ENCODE data around the gene ADCY9.
"Not testable (repeated sequence)": the region's sequence is repeated elsewhere in the genome, so short reads cannot be mapped to it uniquely, and the experiment has no call there.

DNA sequence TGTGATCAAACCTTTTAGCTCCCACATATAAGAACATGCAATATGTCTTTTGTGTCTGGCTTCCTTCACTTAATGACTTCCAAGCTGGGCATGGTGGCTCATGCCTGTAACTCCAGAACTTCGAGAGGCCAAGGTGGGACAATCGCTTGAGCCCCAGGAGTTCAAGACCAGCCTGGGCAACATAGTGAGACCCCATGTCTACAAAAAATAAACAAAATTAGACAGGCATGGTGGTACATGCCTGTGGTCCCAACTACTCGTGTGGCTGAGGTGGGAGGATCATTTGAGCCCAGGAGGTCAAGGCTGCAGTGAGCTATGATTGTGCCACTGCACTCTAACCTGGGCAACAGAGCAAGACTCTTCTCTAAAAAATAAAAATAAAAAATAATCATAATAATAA, 79.3 kb downstream of the ADCY9 start:
- TF ChIP-seq, protein P1, sequence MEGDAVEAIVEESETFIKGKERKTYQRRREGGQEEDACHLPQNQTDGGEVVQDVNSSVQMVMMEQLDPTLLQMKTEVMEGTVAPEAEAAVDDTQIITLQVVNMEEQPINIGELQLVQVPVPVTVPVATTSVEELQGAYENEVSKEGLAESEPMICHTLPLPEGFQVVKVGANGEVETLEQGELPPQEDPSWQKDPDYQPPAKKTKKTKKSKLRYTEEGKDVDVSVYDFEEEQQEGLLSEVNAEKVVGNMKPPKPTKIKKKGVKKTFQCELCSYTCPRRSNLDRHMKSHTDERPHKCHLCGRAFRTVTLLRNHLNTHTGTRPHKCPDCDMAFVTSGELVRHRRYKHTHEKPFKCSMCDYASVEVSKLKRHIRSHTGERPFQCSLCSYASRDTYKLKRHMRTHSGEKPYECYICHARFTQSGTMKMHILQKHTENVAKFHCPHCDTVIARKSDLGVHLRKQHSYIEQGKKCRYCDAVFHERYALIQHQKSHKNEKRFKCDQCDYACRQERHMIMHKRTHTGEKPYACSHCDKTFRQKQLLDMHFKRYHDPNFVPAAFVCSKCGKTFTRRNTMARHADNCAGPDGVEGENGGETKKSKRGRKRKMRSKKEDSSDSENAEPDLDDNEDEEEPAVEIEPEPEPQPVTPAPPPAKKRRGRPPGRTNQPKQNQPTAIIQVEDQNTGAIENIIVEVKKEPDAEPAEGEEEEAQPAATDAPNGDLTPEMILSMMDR (conservative IDR thresholded peaks at IDR 0.05; ENCODE audit: low read depth, low read length), result not testable (repeated sequence)
- not testable (repeated sequence) for TF ChIP-seq EZH2 (IDR thresholded peaks at IDR 0.05; ENCODE audit: borderline replicate concordance, low read depth, low read length, poor library complexity, severe bottlenecking)

Measured in A673 (cell line).